Stimulated activated CD8-positive, alpha-beta memory T cell treated with anti-CD3 and anti-CD28 coated beads, Interleukin-12 subunit alpha, Interleukin-12 subunit beta, amount 100 ng/mL, for 1 hour (primary cell): ENCODE results near the gene NDUFAB1.
"Not testable (repeated sequence)": the region's sequence is repeated elsewhere in the genome, so short reads cannot be mapped to it uniquely, and the experiment has no call there.

ENCODE experiments used
- DNase-seq: peaks from one replicate; pipeline ENCODE4 v3.0.0-alpha.2; 2020; ENCODE audit warnings: low read depth

NDUFAB1 gene

GRCh38 chr16:23554536-23554935 lies 41.6 kb downstream of the NDUFAB1 start:
- DNase-seq, result no peak

DNA sequence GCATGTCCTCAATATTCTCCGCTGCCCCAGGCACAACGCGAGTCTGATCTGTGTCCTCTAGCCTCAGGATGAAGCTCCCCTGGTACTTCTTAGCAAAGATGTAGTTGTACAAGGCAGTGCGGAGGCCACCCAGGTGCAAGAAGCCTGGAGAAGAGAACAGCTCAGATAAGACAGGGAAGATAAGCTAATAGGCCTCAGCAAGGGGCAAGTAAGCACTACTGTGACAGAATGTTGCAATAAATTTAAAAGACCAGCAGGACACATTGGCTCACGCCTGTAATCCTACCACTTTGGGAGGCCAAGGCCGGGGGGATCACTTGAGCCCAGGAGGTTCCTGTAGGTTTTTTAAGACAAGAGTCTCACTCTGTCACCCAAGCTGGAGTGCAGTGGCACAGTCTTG lies 44.0 kb downstream of the NDUFAB1 start:
- no peak for DNase-seq

GRCh38 chr16:23549938-23550337 lies 46.2 kb downstream of the NDUFAB1 start:
- no peak for DNase-seq

- no peak for DNase-seq
These were observed 51.7 kb downstream of the NDUFAB1 start for GRCh38 chr16:23544436-23544835.

GRCh38 chr16:23540817-23541178 lies 55.3 kb downstream of the NDUFAB1 start:
- not testable (repeated sequence) for DNase-seq

DNA sequence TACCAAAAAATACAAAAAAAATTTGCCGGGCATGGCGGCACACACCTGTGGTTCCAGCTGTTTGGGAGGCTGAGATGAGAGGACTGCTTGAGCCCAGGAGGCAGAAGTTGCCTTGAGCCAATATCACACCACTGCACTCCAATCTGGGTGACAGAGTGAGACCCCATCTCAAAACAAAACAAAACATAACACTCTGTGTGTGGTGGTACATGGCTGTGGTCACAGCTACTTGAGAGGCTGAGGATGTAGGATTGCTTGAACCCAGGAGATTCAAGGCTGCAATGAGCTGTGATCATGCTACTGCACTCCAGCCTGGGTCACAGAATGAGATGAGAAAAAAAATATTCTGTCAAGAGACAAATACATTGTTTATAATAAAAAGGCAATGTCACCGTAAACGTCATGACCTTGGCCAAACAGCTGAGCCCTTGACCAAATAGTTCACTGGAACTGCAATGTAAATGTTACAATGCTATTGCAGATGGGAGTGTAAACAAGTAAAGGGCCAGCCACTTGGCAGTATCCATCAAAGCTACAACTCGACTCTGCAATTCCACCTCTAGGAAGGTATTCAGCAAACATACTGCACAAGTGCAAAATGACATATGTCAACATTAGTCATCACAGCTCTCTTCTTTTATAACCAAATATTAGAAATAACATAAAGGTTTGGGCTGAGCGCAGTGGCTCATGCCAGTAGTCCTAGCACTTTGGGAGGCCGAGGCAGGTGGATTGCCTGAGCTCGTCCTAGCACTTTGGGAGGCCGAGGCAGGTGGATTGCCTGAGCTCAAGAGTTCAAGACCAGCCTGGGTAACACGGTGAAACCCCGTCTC lies 55.9 kb downstream of the NDUFAB1 start:
- no peak for DNase-seq

DNA sequence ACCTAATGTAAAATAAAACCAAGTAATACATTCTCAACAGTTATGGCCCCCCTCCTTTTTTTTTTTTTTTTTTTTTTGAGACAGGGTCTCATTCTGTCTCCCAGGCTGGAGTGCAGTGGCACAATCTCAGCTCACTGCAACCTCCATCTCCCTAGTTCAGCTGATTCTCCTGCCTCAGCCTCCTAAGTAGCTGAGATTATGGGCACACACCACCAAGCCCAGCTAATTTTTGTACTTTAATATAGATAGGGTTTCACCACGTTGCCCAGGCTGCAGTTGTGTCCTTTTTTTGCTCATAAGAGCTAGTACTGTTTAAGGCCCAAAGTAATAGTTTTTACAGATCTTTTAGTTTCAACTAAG lies 57.2 kb downstream of the NDUFAB1 start:
- no peak for DNase-seq

- DNase-seq, result no peak
These were observed 58.7 kb downstream of the NDUFAB1 start for GRCh38 chr16:23537390-23537789.

- no peak for DNase-seq
These were observed 60.2 kb downstream of the NDUFAB1 start for GRCh38 chr16:23535901-23536300.

GRCh38 chr16:23534868-23535860 lies 61.0 kb downstream of the NDUFAB1 start:
- DNase-seq, result no peak

DNA sequence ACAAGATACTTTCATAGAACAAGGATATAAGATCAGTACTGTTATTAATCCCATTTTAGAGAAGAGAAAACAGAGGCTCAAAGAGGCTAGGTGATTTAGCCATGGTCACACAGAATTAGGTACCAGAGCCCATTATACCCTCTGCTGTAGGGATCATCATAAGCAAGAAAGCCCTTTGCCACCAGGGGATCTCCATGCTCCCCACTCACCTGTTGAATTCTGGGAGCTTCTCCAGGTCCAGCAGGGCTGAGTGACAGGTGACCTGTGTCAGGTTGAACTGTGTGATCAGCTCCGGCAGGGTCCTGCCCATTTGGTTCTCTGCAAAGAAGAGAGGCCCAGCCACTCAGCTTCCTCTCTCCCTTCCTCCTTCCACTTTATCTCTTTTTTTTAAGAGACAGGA lies 63.7 kb downstream of the NDUFAB1 start:
- DNase-seq, result no peak
